DOHH2 (cell line): Measurements from ENCODE around the gene ENTPD2.

Source experiments
- CTCF ChIP-seq: fragments of 200-600 bp; sonication (generic); IDR thresholded peaks from one replicate; pipeline ENCODE4 v1.5.1; 2014; ENCODE audit warnings: antibody characterized with exemption, mild to moderate bottlenecking, low read depth, low read length; ENCODE audit not compliant: poor library complexity, severe bottlenecking
- EZH2phosphoT487 ChIP-seq: fragments of 200-600 bp; sonication (generic); IDR thresholded peaks from 2 replicates; pipeline ENCODE4 v1.6.1; 2017; ENCODE audit warnings: borderline replicate concordance, mild to moderate bottlenecking, antibody characterized with exemption, low read length, moderate library complexity, mixed read lengths

- TF ChIP-seq CTCF, result no peak
- TF ChIP-seq EZH2phosphoT487, result no peak
Observed at GRCh38 chr9:137031904-137032640, 21.8 kb downstream of the ENTPD2 start, which contains the start of gene FUT7.
